ENCODE results near the gene ELF5.

DNA sequence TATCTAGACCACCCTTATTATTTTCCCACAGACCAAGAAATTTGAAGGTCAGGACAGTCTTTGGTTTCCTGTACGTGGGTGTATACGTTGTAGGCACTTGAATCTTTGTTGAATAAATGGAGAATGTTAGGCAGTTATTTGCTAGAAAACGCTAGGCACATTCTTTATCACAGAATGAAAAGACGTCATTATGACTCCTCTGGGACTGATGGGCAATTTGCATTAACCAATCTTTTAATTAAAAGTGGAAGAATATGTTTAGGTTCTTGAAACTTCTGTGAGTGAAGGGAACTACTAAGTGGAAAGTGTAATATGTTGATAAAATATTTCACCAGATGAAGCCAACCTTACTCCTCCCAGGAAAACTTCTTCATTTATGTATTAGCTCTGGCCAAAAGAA lies 69.2 kb downstream of the ELF5 start:
- TF ChIP-seq ZNF180 (CRISPR knock-in tag; IDR thresholded peaks at IDR 0.05; ENCODE audit: borderline replicate concordance, low read depth) (no peak), RFX5 (IDR thresholded peaks at IDR 0.05; ENCODE audit: low read depth, low read length) (no peak), MED13 (CRISPR knock-in tag; IDR thresholded peaks at IDR 0.05) (no peak), KDM1A (CRISPR knock-in tag; IDR thresholded peaks at IDR 0.05) (no peak), CBX1 (IDR thresholded peaks at IDR 0.05; ENCODE audit: low read depth) (no peak)

Measured in HepG2 (cell line).